GM18867 (cell line): Measurements from ENCODE around the gene VWA2.

Experiments used
- ATAC-seq: cut with Tn5 transposase; IDR thresholded peaks from one replicate; pipeline ENCODE4 v1.9.1; 2021; ENCODE audit warnings: mild to moderate bottlenecking, moderate library complexity; ENCODE audit not compliant: unreplicated experiment

The VWA2 gene

GRCh38 chr10:114245121-114245791, 6.2 kb downstream of the VWA2 start:
- ATAC-seq = no peak

GRCh38 chr10:114246679-114247305, 7.7 kb downstream of the VWA2 start:
- no peak for ATAC-seq

- ATAC-seq = no peak
Observed at GRCh38 chr10:114250236-114250635, 11.2 kb downstream of the VWA2 start.

- ATAC-seq = no peak
Observed at GRCh38 chr10:114250716-114251115, 11.7 kb downstream of the VWA2 start.

GRCh38 chr10:114252092-114252491, 13.0 kb downstream of the VWA2 start:
- no peak for ATAC-seq

GRCh38 chr10:114252883-114253282, 13.8 kb downstream of the VWA2 start:
- ATAC-seq = no peak

GRCh38 chr10:114255227-114255626, 16.2 kb downstream of the VWA2 start:
- no peak for ATAC-seq

GRCh38 chr10:114256008-114256765, 17.1 kb downstream of the VWA2 start:
- ATAC-seq = no peak

- no peak for ATAC-seq
Observed at GRCh38 chr10:114256822-114257221, 17.8 kb downstream of the VWA2 start.

GRCh38 chr10:114257498-114257897, 18.4 kb downstream of the VWA2 start:
- ATAC-seq = no peak

- no peak for ATAC-seq
Observed at GRCh38 chr10:114258274-114258840, 19.3 kb downstream of the VWA2 start.

- no peak for ATAC-seq
Observed at GRCh38 chr10:114259824-114260223, 20.8 kb downstream of the VWA2 start.

GRCh38 chr10:114260366-114260765, 21.3 kb downstream of the VWA2 start:
- no peak for ATAC-seq

- no peak for ATAC-seq
Observed at GRCh38 chr10:114261076-114261475, 22.0 kb downstream of the VWA2 start.

- no peak for ATAC-seq
Observed at GRCh38 chr10:114262496-114262895, 23.4 kb downstream of the VWA2 start.

GRCh38 chr10:114265392-114266053, 26.5 kb downstream of the VWA2 start:
- no peak for ATAC-seq

- no peak for ATAC-seq
Observed at GRCh38 chr10:114266521-114266920, 27.5 kb downstream of the VWA2 start.

GRCh38 chr10:114271075-114271778, 32.2 kb downstream of the VWA2 start:
- ATAC-seq = no peak

GRCh38 chr10:114271779-114272167, 32.7 kb downstream of the VWA2 start:
- ATAC-seq = no peak

GRCh38 chr10:114272696-114273095, 33.6 kb downstream of the VWA2 start:
- no peak for ATAC-seq

GRCh38 chr10:114273910-114274309, 34.9 kb downstream of the VWA2 start:
- ATAC-seq = no peak
